H1 (cell line): Measurements from ENCODE around the gene HPS5. TPM values are rescaled to one million over a fixed set of nuclear protein-coding genes. Genes with fewer than 3 reads are reported as not detected.
A peak's percentile ranks its signal among the peaks of the same experiment; 100 is the strongest.

Experiments used
- CHD1 ChIP-seq: IDR thresholded peaks from 2 replicates; pipeline ENCODE4 v1.6.1; 2012; ENCODE audit warnings: low read depth, low read length, improper control_type of control experiment
- CREB1 ChIP-seq: IDR thresholded peaks from 2 replicates; pipeline ENCODE4 v1.6.1; 2012; ENCODE audit warnings: inconsistent platforms
- CTBP2 ChIP-seq: IDR thresholded peaks from 2 replicates; pipeline ENCODE4 v1.7.0; 2011; ENCODE audit warnings: borderline replicate concordance, mild to moderate bottlenecking, moderate library complexity, mixed read lengths, low read length; ENCODE audit not compliant: insufficient read depth, insufficient read length
- EP300 ChIP-seq, 2 experiments: IDR thresholded peaks; 1 replicate in 1 of 2; 2 replicates in 1 of 2; pipeline ENCODE4 v1.6.1; 2011 to 2012; ENCODE audit warnings: low read depth in 2 of 2, low read length in 2 of 2, mild to moderate bottlenecking in 2 of 2, borderline replicate concordance in 1 of 2, inconsistent platforms in 1 of 2, moderate library complexity in 1 of 2
- HDAC2 ChIP-seq, 2 experiments: fragments of 300-600 bp in 1 of 2; sonication (generic) in 1 of 2; IDR thresholded peaks; 2 replicates each; pipeline ENCODE4 v1.6.1; 2011 to 2012; ENCODE audit warnings: low read depth in 2 of 2, low read length in 2 of 2, mild to moderate bottlenecking in 2 of 2, moderate library complexity in 2 of 2, borderline replicate concordance in 1 of 2, inconsistent platforms in 1 of 2
- MAX ChIP-seq: IDR thresholded peaks from 2 replicates; pipeline ENCODE4 v1.6.1; 2012; ENCODE audit warnings: inconsistent platforms
- PHF8 ChIP-seq: fragments of 200-600 bp; sonication (generic); conservative IDR thresholded peaks from 2 replicates; pipeline ENCODE4 v1.7.1; 2012; ENCODE audit warnings: low read depth, mild to moderate bottlenecking, inconsistent platforms, low read length, moderate library complexity
- POLR2A ChIP-seq, 2 experiments: IDR thresholded peaks; 1 replicate in 1 of 2; 2 replicates in 1 of 2; pipeline ENCODE4 v1.6.1; 2011; ENCODE audit warnings: low read depth in 2 of 2, low read length in 2 of 2, mild to moderate bottlenecking in 2 of 2; ENCODE audit errors: control extremely low read depth in 1 of 2
- RAD21 ChIP-seq, 2 experiments: IDR thresholded peaks in 1 of 2; conservative IDR thresholded peaks in 1 of 2; 2 replicates each; pipeline ENCODE4 v1.6.1; 2011; ENCODE audit warnings: low read depth in 2 of 2, low read length in 2 of 2, improper control_type of control experiment in 1 of 2, inconsistent platforms in 1 of 2, mild to moderate bottlenecking in 1 of 2, moderate library complexity in 1 of 2
- SP2 ChIP-seq: IDR thresholded peaks from 2 replicates; pipeline ENCODE4 v1.6.1; 2012; ENCODE audit warnings: mild to moderate bottlenecking, low read length, inconsistent platforms
- USF2 ChIP-seq: IDR thresholded peaks from 2 replicates; pipeline ENCODE4 v1.6.1; 2011; ENCODE audit warnings: low read length, improper control_type of control experiment
- polyA plus RNA-seq, 7 experiments: library from polyadenylated mRNA; depleted of rRNA in 3 of 7; stranded (reverse) in 5 of 7; unstranded in 2 of 7; fragments of >200 nt in 5 of 7; fragments of 200-250 nt in 2 of 7; gene quantifications; 1 replicate in 5 of 7; 2 replicates in 1 of 7; 4 replicates in 1 of 7; pipeline versions ENCODE4 v1.2.1 to v1.2.3, GENCODE V29; 2011 to 2013; ENCODE audit warnings: missing spikeins in 2 of 7, mixed read lengths in 2 of 7
- total RNA-seq: library from RNA; stranded (reverse); fragmentation: NEBNext Ultra II Directional; extraction: Animal tissue kit (Norgen Biotek cat#: 25700); gene quantifications from 2 replicates; pipeline ENCODE4 v1.2.1, GENCODE V29; 2021

The HPS5 gene
- total and polyA plus RNA-seq, 2 of the 8 experiments (the other 6 are each of a cell fraction or from before 2014, with no cell fraction given): 5.0 to 18.5 TPM

GRCh38 chr11:18243783-18244362 lies 78.1 kb downstream of the HPS5 start (continued):
- TF ChIP-seq CTBP2 (no peak), POLR2A (IDR thresholded peaks at IDR 0.05; ENCODE audit: control extremely low read depth in 1 of 2, low read depth in 2 of 2, low read length in 2 of 2) (no peak), HDAC2 (IDR thresholded peaks at IDR 0.05; ENCODE audit: borderline replicate concordance in 1 of 2, low read depth in 2 of 2, low read length in 2 of 2) (no peak), SP2 (no peak), CHD1 (no peak), USF2 (no peak), CREB1 (0 out of 2 replicates have a peak, but pooled peaks have one; percentile 21), PHF8 (no peak), RAD21 (IDR thresholded peaks at IDR 0.05 in 1 of 2, conservative IDR thresholded peaks at IDR 0.05 in 1 of 2; ENCODE audit: low read depth in 2 of 2, low read length in 2 of 2) (peak; percentile 85 to 88), MAX (no peak), EP300 (IDR thresholded peaks at IDR 0.05; ENCODE audit: borderline replicate concordance in 1 of 2, low read depth in 2 of 2, low read length in 2 of 2) (no peak)
